HTR-8/SVneo (cell line): ENCODE measurements around the gene FTO.

Experiments
- DNase-seq: peaks from one replicate; pipeline ENCODE4 v3.0.0; 2011; ENCODE audit warnings: low spot score, mixed read lengths; ENCODE audit not compliant: insufficient read length
- FAIRE-seq: peaks from 2 replicates; lab custom pipeline; 2011; peaks lifted over from hg19 to GRCh38; lab: Jason Lieb, UNC

The FTO gene

DNA sequence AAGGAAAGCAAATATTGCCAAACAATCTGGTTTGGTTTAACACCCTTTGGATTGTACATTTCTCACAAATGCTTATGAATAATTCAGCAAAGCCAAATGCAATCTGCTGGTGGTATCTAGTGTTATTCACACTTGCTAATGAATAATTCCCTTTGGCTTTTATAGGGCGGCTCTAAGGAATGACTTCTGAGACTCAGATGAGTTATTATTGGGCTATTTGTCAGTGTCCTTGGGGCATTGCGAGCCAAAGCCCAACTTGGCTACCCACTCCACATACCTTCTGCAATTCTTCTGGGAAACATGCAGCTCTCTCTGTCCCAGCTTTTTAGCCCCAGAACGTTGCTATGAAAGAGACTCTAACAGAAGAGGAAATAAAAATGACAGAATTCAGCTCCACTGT is 41.1 kb downstream of the FTO start:
- no peak for FAIRE-seq
- no peak for DNase-seq

DNA sequence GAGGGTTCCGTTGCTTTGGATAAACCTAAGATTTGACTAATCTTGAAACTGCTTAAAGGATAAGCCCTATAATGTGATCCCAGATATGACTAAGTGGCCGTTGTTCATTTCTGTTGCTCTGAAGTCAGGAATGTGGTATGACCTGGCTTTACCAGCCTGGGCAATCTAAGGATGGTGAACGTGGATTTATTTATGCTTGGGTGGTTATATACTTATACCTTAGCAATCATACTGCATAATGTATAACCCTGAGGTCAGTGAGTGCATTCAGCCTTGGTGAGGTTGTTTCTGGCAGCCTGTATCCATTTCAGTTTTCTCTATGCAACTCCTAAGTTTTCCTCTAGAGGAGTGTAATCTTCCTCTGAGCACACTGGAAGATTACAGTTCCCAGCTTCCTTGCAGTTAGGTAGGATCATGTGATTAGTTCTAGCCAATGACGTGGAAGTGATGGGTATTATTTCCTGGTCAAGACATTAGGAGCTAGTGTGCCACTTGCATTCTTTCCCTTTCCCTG is 41.9 kb downstream of the FTO start:
- DNase-seq = peak; percentile 51
- FAIRE-seq = peak; percentile 60

- no peak for FAIRE-seq
- DNase-seq = no peak
These were observed 48.6 kb downstream of the FTO start for GRCh38 chr16:53752560-53752959.

- DNase-seq = no peak
- FAIRE-seq = no peak
These were observed 49.5 kb downstream of the FTO start for GRCh38 chr16:53753431-53753830.

GRCh38 chr16:53755026-53755910 is 51.3 kb downstream of the FTO start:
- DNase-seq (no peak), FAIRE-seq (no peak)

DNA sequence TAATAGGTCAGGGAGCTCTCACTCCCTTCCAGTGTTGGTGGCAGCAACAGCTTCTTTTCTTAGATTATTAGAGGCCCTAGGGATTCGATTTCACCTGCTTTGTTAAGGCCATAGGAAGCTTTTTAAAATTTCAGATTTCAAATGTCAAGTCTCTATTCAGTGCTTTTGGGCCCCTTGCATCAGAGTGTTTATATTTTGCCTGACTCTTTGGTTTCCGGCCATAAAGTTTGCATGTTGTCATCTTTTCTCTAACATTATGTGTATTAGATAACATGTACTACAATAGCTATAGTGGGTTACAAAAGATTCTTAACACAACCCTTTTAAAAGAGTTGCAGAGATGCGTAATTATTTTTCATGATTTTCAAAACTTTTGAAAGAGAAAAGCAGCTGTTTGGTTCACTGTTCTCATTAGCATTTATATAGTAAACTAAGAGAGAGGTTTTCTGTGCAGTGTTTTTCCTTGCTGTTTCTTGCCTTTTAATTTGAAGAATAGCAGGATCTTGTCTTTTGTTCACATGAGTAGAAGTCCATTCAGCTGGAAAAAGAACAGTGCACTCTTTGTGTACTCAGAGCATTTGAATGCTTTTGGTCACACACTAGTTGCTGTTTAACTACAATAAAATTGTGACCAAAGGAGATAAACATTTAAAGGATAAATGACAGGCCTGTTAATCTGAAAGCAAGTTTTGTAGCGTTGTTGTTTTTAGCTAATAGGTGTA is 52.5 kb downstream of the FTO start:
- DNase-seq (no peak), FAIRE-seq (no peak)

DNA sequence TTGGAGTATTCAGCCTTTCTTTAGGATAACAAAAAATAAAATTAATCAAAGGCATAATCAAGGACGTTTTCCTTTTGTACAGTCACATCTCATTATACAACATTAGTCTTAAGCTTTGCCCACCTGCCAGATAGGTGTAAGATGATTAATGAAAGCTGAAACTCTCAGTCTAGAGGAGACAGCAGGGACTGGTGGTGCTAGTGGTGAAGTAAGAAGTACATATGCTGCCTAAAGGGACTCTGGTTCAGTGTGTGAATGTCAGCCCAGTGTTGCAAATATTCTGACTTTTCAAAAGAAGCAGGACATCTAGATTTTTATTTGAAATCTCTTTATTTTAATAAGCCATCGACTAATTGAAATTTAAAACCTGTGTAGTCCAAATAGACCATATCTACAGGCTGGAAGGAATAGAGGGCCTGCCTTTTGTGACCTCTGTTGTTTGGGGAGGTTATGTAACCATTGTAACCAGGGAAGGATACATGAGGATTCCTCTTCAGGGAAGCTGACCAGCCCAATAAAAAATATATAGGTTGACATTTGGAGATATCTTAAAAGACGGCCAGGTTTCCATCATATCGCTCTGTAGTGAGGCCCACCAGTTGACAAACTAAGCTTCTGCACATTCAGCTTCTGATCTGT is 54.1 kb downstream of the FTO start:
- FAIRE-seq = no peak
- no peak for DNase-seq

DNA sequence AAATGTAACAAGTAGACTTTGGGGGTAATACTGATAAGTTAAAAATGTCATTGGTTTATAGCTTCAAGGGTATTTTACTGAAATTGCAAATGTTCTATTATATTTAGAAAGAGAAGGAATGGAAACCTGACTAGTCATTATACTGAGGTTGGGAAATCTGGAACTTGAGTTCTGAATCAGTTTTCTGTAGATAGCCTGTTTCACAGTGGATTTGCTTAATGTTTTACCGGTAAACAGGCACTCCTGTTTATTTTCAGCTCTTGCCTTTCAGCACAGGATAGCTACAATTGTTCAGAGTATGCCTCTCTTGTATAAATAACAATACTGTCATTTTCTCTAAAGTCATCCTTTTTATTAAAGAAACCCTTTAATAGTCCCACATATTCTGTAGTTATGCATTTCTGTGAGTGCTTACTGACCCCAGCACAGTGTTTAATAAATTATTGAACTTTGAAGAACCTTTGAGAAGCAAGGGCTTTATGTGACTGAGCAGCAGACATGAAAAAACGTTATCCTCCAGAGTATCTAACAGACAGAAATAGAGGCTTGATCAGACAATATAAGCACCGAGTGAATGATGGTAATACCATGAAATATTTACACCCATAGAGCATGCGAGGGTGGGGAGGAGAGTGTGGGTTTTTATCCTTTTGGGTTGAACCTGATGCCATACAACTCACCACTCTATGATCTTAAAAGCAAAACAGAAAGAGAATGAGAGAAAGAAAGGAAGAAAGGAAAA is 58.2 kb downstream of the FTO start:
- DNase-seq (no peak), FAIRE-seq (no peak)

- FAIRE-seq = no peak
These were observed 62.5 kb downstream of the FTO start for GRCh38 chr16:53766304-53767016.

GRCh38 chr16:53768167-53768566 is 64.2 kb downstream of the FTO start:
- DNase-seq (no peak), FAIRE-seq (no peak)

More at GRCh38 chr16:53766304-53767016, 62.5 kb downstream of the FTO start:
- DNase-seq = no peak

DNA sequence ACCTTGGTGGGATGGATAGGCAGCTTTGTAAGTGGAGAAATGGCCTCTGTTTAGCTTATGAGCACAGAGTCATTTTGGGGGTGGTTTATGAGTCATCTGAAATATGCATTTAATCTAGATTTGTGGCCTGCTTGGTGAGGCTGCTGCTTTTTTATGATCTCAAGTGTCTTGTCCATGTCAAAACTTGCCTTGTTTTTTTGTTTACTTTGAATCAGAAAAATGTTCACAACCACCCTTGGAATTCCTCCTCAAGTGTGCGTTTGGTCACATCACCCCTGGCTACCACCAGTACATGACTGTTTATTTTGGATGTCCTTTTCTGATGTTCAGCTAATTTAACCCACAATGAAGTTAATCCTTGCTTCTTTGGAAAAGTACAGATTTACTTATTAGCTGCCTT is 64.6 kb downstream of the FTO start:
- peak; percentile 86 for FAIRE-seq
- peak; percentile 50 for DNase-seq

- DNase-seq (no peak), FAIRE-seq (no peak)
These were observed 65.2 kb downstream of the FTO start for GRCh38 chr16:53769185-53769584.

GRCh38 chr16:53769787-53770186 is 65.8 kb downstream of the FTO start:
- DNase-seq = no peak
- FAIRE-seq = no peak

DNA sequence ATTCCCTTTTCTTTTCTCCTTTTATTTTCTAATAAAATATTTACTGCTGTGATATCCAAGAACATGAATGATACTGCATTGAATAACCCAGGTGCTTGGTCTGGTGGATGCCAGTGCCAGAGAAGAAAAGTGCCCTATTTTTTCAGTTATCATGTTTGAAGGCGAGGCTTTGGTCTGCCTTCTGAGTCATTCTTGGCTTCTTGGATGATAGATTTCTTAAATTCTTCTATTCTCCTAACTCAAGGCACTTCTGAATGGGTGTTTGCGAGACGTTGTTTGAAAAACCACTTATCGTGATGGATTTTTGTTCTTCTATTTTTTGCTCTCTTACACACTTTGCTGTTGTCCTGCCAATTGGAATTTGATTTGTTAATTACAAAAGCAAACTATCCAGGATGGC is 66.7 kb downstream of the FTO start:
- no peak for FAIRE-seq

DNA sequence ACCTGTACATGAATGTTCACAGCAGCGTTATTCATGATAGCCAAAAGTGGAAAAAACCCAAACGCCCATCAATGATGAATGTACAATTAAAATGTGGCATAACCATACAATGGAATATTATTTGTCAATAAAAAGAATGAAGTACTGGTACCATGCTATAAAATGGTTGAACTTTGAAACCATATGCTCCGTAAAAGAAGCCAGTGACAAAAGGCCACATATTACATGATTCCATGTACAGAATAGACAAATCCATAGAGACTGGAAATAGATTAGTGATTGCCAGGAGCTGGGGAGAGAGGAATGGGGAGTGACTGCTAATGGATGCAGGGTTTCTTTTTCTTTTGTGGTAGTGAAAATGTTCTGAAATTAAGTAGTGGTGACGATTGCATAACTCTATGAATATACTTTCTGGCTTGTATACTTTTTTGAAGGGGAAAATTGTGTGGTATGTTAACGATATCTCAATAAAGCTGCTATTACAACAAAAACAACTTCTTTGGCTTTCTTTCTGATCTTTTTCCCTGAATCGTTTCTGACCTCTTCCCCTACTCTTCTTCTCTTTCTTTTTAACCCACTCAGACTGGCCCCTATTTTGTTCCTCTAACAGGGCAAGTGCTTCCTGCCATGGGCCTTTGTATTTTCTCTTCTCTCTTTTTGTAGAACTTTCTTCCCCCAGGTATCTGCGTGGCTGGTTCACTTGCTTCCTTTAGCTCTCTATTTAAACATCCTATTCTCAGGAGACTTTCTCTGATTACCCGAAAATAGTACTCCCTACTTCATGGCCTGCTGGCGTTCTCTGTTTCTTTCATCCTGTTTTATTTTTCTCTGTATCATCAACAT is 67.9 kb downstream of the FTO start:
- no peak for FAIRE-seq
- no peak for DNase-seq

More for the DNA sequence above, 66.7 kb downstream of the FTO start:
- no peak for DNase-seq

DNA sequence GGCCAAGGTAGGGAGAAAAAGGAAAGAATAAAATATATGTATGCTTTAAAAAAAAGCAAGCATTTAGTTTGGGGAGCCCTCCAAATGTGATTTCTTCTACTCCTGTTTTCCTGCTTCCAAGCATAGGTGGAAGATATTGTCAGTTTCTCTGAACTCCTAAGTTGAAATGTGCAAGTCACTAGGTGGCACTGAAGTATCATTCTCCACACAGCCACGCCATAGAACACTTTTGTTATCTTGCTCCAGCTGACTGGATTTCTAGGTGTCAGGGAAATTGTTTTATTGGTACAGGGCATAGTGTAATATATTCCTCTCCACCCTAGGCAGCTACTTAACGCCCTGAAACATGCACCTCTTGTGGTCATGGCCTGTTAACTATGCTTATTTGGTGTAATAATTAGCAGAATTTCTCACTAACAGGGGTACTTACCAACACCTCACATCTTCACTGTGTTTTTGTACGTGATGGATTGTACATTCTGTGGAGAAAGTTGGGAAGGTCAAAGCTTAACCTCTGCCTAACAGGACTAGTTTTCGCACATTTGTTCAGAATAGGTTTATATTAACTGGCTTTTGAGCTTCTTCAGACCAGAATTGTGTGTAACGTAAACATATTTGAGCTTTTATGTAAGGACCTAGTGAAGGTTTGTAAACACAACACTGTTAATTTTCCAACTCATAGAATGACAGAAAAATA is 69.3 kb downstream of the FTO start:
- DNase-seq = peak; percentile 24
- peak; percentile 58 for FAIRE-seq

DNA sequence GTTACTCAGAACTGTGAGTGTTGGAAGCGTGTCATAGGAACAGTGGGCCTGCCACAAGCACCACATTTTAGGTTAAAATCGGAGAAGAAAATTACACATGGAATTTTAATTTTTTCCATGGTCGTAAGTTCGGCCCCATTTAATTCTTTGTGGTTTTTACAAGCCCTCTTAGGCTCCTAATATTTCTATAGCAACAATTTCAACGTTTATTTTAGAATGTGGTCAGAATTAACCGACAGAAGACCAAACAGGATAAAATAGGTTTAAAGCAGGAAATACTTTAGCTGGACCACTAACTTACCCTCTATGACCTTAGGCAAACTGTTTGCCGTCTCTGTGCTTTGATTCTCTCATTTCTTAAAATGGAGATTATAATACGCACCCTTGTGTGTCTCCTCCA is 69.9 kb downstream of the FTO start:
- FAIRE-seq = no peak
- DNase-seq = no peak
